Measurements from ENCODE around the gene SLCO1A2.

The SLCO1A2 gene

DNA sequence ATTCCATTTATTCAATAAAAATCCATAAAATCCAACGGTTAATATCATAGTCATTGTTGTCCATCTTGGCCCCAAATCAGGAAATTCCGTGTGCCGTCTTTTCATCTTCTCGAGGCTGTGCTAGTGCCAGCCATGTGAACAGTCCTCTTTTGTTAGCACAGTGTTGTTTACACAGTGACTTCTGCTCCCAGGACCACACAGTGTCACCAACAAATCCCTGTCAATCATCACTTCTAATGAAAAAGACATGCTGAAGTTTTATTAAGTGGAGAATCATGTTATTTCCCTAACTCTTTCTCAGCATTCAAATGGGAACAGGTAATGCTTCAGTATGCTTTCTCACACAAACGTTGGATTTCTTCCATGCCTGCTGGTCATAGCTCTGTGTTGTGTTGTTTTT lies 1.9 kb upstream of the SLCO1A2 start (continued):
- TF ChIP-seq, protein P1, sequence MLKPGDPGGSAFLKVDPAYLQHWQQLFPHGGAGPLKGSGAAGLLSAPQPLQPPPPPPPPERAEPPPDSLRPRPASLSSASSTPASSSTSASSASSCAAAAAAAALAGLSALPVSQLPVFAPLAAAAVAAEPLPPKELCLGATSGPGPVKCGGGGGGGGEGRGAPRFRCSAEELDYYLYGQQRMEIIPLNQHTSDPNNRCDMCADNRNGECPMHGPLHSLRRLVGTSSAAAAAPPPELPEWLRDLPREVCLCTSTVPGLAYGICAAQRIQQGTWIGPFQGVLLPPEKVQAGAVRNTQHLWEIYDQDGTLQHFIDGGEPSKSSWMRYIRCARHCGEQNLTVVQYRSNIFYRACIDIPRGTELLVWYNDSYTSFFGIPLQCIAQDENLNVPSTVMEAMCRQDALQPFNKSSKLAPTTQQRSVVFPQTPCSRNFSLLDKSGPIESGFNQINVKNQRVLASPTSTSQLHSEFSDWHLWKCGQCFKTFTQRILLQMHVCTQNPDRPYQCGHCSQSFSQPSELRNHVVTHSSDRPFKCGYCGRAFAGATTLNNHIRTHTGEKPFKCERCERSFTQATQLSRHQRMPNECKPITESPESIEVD (tag by site-specific recombination; IDR thresholded peaks at IDR 0.05) = no peak
- TF ChIP-seq, protein P2, sequence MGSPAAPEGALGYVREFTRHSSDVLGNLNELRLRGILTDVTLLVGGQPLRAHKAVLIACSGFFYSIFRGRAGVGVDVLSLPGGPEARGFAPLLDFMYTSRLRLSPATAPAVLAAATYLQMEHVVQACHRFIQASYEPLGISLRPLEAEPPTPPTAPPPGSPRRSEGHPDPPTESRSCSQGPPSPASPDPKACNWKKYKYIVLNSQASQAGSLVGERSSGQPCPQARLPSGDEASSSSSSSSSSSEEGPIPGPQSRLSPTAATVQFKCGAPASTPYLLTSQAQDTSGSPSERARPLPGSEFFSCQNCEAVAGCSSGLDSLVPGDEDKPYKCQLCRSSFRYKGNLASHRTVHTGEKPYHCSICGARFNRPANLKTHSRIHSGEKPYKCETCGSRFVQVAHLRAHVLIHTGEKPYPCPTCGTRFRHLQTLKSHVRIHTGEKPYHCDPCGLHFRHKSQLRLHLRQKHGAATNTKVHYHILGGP (tag by site-specific recombination; IDR thresholded peaks at IDR 0.05) = no peak
- TF ChIP-seq FEZF1 (tag by site-specific recombination; IDR thresholded peaks at IDR 0.05) (no peak), ZNF350 (tag by site-specific recombination; IDR thresholded peaks at IDR 0.05) (no peak), ZNF76 (tag by site-specific recombination; IDR thresholded peaks at IDR 0.05; ENCODE audit: borderline replicate concordance, low read depth) (no peak), ZNF121 (tag by site-specific recombination; IDR thresholded peaks at IDR 0.05) (no peak), BCL11B (tag by site-specific recombination; IDR thresholded peaks at IDR 0.05; ENCODE audit: low read depth) (no peak), ZNF24 (tag by site-specific recombination; IDR thresholded peaks at IDR 0.05) (no peak)
- TF ChIP-seq, protein P3, sequence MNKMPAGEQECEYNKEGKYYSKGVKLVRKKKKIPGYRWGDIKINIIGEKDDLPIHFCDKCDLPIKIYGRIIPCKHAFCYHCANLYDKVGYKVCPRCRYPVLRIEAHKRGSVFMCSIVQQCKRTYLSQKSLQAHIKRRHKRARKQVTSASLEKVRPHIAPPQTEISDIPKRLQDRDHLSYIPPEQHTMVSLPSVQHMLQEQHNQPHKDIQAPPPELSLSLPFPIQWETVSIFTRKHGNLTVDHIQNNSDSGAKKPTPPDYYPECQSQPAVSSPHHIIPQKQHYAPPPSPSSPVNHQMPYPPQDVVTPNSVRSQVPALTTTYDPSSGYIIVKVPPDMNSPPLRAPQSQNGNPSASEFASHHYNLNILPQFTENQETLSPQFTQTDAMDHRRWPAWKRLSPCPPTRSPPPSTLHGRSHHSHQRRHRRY (tag by site-specific recombination; IDR thresholded peaks at IDR 0.05) = no peak
- TF ChIP-seq, protein P4, sequence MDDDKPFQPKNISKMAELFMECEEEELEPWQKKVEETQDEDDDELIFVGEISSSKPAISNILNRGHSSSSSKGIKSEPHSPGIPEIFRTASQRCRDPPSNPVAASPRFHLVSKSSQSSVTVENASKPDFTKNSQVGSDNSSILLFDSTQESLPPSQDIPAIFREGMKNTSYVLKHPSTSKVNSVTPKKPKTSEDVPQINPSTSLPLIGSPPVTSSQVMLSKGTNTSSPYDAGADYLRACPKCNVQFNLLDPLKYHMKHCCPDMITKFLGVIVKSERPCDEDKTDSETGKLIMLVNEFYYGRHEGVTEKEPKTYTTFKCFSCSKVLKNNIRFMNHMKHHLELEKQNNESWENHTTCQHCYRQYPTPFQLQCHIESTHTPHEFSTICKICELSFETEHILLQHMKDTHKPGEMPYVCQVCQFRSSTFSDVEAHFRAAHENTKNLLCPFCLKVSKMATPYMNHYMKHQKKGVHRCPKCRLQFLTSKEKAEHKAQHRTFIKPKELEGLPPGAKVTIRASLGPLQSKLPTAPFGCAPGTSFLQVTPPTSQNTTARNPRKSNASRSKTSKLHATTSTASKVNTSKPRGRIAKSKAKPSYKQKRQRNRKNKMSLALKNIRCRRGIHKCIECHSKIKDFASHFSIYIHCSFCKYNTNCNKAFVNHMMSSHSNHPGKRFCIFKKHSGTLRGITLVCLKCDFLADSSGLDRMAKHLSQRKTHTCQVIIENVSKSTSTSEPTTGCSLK (tag by site-specific recombination; IDR thresholded peaks at IDR 0.05) = no peak

DNA sequence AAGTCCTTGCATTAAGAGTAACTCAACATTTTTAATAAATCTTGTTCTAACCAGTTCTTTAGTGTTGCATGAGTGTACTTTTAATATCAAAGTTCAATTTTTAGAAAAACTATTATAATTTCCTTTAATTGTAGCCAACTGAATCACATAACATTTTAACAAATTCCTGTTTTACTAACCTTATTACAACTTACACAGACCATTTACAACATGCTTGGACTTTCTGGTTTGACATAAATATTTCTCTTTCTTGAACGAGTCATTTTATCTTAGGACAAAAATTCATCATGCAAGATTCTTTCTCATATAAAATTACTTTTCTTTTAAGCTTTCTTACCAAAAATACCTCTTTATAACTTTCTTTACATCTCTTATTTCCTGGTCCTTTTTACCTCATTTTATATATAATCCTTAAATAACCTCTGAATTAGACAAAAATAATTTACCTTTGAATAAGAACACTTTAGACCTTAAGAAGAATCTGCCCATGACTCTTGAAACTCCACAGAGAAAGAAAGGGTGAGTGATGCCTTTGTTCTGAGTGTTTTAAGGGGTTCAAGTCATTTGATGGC lies 3.9 kb downstream of the SLCO1A2 start:
- TF ChIP-seq, protein P5, sequence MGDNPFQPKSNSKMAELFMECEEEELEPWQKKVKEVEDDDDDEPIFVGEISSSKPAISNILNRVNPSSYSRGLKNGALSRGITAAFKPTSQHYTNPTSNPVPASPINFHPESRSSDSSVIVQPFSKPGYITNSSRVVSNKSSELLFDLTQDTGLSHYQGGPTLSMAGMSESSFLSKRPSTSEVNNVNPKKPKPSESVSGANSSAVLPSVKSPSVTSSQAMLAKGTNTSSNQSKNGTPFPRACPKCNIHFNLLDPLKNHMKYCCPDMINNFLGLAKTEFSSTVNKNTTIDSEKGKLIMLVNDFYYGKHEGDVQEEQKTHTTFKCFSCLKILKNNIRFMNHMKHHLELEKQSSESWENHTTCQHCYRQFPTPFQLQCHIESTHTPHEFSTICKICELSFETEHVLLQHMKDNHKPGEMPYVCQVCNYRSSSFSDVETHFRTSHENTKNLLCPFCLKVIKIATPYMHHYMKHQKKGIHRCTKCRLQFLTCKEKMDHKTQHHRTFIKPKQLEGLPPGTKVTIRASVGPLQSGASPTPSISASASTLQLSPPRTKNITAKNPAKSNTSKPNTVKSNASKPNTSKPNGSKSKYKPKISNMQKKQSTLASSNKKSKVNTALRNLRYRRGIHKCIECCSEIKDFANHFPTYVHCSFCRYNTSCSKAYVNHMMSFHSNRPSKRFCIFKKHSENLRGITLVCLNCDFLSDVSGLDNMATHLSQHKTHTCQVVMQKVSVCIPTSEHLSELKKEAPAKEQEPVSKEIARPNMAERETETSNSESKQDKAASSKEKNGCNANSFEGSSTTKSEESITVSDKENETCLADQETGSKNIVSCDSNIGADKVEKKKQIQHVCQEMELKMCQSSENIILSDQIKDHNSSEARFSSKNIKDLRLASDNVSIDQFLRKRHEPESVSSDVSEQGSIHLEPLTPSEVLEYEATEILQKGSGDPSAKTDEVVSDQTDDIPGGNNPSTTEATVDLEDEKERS (tag by site-specific recombination; IDR thresholded peaks at IDR 0.05) = 0 out of 2 replicates have a peak, but pooled peaks have one; percentile 17
- TF ChIP-seq SETDB1 (IDR thresholded peaks at IDR 0.05; ENCODE audit: insufficient read length, low read length) (peak; percentile 99), HOXA7 (CRISPR knock-in tag; IDR thresholded peaks at IDR 0.05; ENCODE audit: borderline replicate concordance) (no peak), TRIM28 (IDR thresholded peaks at IDR 0.05; ENCODE audit: borderline replicate concordance, low read length) (peak; percentile 88; the same call in 1 of the 2 replicates), SCRT2 (tag by site-specific recombination; IDR thresholded peaks at IDR 0.05) (no peak)
- TF ChIP-seq, protein P6, sequence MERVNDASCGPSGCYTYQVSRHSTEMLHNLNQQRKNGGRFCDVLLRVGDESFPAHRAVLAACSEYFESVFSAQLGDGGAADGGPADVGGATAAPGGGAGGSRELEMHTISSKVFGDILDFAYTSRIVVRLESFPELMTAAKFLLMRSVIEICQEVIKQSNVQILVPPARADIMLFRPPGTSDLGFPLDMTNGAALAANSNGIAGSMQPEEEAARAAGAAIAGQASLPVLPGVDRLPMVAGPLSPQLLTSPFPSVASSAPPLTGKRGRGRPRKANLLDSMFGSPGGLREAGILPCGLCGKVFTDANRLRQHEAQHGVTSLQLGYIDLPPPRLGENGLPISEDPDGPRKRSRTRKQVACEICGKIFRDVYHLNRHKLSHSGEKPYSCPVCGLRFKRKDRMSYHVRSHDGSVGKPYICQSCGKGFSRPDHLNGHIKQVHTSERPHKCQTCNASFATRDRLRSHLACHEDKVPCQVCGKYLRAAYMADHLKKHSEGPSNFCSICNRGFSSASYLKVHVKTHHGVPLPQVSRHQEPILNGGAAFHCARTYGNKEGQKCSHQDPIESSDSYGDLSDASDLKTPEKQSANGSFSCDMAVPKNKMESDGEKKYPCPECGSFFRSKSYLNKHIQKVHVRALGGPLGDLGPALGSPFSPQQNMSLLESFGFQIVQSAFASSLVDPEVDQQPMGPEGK (tag by site-specific recombination; IDR thresholded peaks at IDR 0.05) = no peak
- Histone ChIP-seq H3K4me1 (ENCODE audit: control insufficient read depth, insufficient read depth, low read length) (no peaks in the 10 kb centered on the region), H3K9me3 (ENCODE audit: control insufficient read depth, insufficient read depth, low read depth, low read length) (no peaks in the 10 kb centered on the region), H3K4me3 (ENCODE audit: low read depth, low read length) (no peak overlapping the region), H3K27ac (ENCODE audit: extremely low read depth, low read depth, low read length) (no peak overlapping the region), H3K36me3 (ENCODE audit: control insufficient read depth in 2 of 2, insufficient read depth in 1 of 2, low read length in 2 of 2) (no peaks in the 10 kb centered on the region)
- ChIA-PET POLR2A (no interaction called here), CTCF (interaction anchor here (0.6 to 1.6 kb wide), 3 partner anchors 17 to 275 kb away, joined by 3 to 5 read pairs (median 3); no protein-coding TSS in a partner anchor)

Data from HEK293 (cell line).